HG03139 (cell line): Measurements from ENCODE around the gene LSM4.
"Not testable (repeated sequence)": the region's sequence is repeated elsewhere in the genome, so short reads cannot be mapped to it uniquely, and the experiment has no call there.

Experiments used
- ATAC-seq: cut with Tn5 transposase; IDR thresholded peaks from one replicate; pipeline ENCODE4 v1.9.1; 2021; ENCODE audit not compliant: unreplicated experiment

Gene LSM4

DNA sequence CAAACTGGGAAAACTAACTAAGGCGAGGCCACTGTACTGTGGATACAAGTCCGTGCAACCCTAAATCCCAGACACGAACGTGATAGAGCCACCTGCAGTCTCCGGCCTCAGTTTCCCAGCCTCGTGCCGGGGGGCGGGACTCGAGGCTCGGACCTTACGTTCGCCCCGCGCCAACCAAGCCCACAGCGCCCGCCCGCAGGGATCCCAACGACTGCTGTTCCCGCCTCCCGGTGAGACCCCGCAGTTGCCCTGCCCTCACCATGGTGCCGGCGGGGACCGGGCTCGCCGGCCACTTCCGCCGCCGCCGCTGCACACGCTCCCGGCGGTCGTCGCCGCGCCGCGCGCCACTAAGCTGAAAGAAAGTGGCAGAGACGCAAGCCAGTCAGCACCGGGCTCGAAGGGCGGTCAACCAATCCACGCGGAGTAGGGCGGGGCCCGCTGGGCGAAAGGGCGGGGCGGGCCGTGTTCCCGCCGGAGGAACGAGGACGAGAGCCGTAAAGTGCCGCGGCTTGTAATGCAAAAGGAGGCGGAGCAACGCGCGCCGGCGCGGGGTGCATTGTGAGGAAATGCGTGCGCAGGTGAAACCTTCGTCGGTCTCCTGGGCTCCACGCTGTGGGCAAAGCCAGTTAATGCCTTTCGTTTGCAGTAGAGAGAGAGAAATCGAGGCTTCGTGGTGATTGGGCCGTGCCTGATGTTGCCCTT is at the start of gene LSM4:
TSS of gene LSM4 (minus strand) at position 318 of the 702 bp plus-strand sequence. CDS start at position 262, 56 bp downstream.
- peak; percentile 90 for ATAC-seq

- ATAC-seq = no peak
These were observed 45.8 kb upstream of the LSM4 start for GRCh38 chr19:18368504-18369222.

DNA sequence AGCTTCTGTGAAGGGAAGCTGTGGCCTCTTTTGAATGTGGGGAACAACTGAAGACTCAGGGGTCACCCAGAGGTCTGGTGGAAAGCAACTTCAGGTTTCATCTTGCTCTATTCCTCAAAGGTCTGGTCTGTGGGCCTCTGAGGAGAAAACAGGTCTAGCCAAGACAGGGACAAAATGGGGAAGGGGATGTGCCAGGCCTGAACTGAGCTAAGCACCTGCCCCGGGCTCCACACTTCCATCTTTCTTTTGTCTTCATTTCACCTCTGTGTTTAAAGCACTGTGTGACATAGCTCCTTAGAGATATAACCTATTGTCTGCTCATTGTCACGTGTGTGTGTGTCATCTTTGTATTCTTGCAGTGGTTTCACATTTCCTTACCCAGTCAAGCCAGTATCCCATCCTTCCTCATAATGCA is 43.2 kb upstream of the LSM4 start:
- no peak for ATAC-seq

DNA sequence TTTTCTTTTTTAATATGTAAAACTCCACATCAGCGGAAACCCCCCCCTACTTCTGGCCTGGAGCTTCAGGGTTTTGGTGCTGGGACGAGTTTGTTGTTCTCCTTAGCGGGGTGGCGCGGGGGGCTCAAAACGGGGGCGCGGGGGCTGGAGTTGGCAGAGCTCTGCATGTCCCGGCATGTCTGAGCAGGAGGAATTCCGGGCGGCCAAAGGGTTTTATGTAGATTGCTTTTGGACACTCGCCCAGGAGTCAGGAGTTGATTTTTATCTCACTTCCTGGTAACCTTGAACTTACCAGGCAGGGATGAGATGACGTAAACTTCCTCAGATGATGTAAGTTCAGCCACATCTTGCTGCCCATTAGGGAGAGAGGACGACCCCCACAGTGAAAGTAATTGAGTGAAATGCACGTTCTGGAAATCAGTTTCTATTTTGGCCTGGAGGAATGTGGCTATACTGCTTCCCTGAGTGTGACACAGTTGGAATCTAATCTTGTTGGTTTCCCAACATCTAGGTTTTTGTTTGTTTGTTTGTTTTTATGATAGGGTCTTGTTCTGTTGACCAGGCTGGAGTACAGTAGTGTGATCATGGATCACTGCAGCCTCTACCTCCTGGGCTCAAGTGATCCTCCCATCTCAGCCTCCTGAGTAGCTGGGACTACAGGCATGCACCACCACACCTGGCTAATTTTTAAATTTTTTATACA is 42.1 kb upstream of the LSM4 start:
- no peak for ATAC-seq

GRCh38 chr19:18364277-18364825 is 41.5 kb upstream of the LSM4 start:
- ATAC-seq = not testable (repeated sequence)

- ATAC-seq = no peak
These were observed 40.9 kb upstream of the LSM4 start for GRCh38 chr19:18363787-18364186.

- ATAC-seq = no peak
These were observed 40.2 kb upstream of the LSM4 start for GRCh38 chr19:18362934-18363542.

GRCh38 chr19:18361646-18362045 is 38.8 kb upstream of the LSM4 start:
- ATAC-seq = no peak

GRCh38 chr19:18357041-18357440 is 34.2 kb upstream of the LSM4 start:
- no peak for ATAC-seq

DNA sequence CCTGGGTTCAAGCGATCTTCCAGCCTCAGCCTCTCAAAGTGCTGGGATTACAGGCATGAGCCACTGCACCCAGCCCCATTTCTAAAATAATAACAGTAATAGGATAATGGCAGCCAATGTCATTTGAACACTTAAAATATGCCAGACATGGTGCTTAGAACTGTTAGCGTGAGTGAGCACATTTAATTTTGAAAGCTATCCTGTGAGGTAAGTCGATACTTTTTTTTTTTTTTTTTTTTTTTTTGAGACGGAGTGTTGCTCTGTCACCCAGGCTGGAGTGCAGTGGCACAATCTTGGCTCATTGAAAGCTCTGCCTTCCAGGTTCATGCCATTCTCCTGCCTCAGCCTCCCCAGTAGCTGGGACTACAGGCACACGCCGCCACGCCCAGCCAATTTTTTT is 31.9 kb upstream of the LSM4 start:
- ATAC-seq = not testable (repeated sequence)

DNA sequence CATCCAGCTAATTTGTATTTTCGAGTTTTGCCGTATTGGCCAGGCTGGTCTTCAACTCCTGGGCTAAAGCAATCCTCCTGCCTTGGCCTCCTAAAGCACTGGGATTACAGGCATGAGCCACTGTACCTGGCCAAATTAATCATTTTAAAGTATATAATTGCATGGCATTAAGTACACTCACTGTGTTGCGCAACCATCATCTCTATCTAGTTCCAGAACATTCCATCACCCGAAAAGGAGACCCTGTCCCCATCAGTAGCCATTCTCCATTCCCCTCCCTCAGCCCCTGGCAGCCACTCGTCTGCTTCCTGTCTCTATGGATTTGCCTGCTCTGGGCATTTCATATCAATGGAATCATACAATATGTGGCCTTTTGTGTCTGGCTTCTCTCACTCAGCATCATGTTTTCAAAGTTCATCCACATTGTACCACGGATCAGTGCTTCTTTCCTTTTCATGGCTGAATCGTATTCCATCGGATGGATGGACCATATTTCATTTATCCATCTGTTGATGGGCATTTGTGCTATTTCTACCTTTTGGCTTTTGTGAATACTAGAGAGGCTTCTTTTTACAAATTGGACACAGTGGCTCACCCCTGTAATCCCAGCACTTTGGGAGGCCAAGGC is 30.6 kb upstream of the LSM4 start:
- no peak for ATAC-seq

- ATAC-seq = no peak
These were observed 28.7 kb upstream of the LSM4 start for GRCh38 chr19:18351544-18351943.

DNA sequence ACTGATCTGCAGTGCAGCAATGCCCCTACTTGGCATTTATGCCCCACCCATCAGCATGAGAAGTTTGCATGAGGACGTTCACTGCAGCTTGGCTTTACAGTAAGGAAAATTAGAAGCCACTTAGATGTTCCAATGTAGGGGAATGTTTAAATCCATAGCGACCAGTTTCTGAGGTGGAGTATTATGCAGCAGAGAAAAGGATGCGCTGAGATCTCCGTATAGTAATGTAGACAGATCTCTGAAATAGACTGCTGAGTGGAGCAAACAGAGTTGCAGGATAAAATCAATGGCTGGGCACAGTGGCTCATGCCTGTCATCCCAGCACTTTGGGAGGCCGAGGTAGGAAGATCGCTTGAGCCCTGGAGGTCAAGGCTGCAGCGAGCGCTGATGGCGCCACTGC is 27.6 kb upstream of the LSM4 start:
- no peak for ATAC-seq

- no peak for ATAC-seq
These were observed 26.8 kb upstream of the LSM4 start for GRCh38 chr19:18349524-18350128.

DNA sequence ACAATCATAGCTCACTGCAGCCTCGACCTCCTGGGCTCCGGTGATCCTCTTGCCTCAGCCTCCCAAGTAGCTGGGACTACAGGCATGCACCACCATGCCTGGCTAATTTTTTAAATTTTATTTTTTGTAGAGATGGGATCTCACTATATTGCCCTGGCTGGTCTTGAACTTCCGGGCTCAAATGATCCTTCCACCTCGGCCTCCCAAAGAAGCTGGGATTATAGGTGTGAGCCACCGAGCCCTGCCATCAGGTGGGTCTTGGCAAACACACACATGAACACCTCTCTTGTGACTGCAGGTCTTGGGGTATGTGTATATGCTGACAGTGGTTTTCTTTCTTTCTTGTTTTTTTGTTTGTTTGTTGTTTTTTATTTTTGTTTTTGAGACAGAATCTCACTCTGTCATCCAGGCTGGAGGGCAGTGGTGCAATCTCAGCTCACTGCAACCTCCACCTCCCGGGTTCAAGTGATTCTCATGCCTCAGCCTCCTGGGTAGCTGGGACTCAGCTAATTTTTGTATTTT is 26.0 kb upstream of the LSM4 start:
- not testable (repeated sequence) for ATAC-seq

DNA sequence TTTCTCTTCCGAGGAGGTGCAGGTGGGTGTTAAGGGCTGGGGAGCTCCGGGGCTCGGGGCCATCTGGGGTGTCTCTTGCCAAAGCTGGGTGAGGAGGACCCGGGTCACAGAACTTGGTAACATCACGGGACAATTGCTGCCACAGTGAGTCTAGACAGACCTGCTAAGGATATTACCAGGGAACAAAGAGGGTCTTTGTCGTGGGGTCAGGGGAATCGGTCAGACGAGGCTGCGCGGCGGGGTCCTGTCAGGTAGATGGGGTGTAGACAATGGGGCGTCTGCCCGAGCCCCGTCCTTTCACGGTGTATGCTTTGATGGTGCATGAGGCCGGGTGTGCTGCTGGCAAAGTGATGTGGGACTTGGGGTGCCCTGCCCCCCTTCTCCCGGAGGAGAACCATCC is 25.3 kb upstream of the LSM4 start:
- ATAC-seq = no peak

- ATAC-seq = no peak
These were observed 23.2 kb upstream of the LSM4 start for GRCh38 chr19:18346091-18346490.

GRCh38 chr19:18345296-18345695 is 22.4 kb upstream of the LSM4 start:
- no peak for ATAC-seq

DNA sequence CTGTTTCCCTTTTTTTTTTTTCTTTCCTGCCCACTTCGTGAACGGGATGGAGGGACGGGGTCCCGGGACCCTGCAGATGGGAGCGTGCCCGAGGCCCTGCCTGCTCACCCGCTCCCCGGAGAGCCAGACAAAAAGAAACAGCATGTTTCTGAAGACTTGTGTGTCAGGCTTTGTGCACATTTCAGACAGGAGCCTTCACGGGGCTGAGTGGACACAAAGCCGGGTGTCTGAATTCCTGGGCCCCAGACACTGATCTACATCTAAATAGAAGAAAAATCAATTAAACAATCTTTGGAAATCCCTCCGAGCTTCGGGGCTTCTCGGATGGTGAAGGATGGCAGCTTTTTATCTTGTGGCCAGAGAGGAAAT is 21.7 kb upstream of the LSM4 start:
- ATAC-seq = no peak

DNA sequence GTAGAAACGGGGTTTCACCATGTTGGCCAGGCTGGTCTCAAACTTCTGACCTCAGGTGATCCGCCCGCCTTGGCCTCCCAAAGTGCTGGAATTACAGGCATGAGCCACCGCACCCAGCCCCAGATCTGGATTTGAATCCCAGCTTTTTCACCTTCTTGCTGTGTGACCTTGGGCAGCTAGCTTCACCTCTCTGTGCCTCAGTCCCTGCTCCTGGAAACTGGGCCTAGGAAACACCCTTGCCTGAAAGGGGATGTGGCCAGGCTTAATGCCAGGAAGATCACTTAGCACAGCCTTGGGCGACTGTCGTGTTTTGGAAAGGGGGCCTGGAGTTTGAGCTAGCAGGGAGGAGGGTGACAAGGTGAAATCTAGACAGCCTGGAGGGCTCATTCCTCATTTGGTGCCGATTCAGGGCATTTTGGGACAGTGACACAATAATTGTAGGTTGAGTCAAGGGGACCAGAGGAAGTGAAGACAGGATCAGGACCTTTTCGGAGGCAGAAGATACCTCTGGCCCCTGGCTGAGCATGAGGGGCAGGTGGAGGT is 19.3 kb upstream of the LSM4 start:
- no peak for ATAC-seq
